Left hindlimb (tissue), 1 donor: Measurements from ENCODE around the gene SGSH.

Source experiments
- DNase-seq: peaks from one replicate; pipeline ENCODE4 v3.0.0-alpha.2; 2018

SGSH gene

DNA sequence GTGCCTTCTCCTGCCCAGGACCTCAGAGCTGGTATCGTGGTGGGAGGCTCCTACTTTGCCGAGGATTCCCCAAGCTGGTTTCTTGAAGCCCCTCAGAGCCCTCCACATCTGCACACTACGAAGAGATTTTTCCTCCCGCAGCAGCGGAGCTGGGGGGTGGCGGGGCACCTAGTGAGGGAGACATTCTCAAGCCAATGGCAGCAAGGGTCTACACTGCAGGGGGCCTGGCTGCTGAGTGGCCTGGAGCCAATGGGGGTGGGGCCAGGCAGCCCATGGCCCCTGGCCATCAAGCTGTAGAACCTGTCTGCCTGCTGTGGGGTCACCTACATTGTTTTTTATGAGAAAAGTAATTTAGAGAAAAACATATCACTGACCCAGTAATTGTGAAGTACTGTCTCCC is 5.1 kb upstream of the SGSH start:
- no peak for DNase-seq

DNA sequence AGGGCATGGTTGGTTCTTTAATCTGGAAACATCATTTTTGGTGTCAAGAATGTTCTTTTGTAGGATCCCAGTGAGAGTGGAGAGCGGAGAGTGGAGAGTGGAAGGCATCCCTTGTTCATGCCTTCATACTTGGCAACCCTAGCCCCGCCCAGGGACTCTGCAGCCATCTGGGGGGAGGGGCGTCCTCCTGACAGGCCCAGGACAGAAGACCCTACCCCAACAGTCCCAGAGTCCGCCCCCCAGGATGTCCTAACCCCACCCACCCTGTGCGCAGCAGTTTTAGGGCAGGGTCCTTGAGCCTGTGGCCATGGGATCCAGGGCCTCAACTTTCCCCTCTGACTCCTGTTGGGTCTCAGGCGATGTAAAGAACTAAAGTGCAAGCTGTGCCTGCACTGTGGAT is 4.5 kb upstream of the SGSH start:
- DNase-seq = peak; percentile 12

DNA sequence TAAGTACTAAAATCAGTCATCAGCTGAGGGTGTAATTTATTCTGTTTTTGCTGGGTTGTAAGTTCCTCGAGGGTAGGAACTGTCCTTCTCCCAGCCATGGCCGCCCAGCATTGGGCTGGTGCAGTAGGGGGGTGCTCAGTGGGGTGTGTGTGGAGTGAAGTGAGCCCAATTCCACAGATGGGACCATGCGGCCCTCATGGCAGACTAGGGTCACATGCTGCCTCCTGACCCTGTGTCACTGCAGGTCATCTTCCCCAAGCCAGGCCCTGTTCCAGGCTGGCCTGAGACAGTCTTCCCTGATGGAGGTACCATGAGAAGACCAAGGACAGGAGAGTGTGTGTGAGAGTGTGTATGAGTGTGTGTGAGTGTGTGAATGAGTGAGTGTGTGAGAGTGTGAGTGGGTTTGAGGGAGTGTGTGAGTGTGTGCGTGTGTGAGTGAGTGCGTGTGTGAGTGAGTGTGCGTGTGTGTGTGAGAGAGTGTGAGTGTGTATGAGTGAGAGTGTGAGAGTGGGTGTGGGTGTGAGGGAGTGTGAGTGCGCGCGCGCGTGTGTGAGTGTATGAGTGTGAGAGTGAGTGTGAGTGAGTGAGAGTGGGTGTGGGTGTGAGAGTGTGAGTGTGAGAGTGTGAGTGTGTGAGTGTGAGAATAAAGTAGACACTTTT is 3.8 kb upstream of the SGSH start:
- DNase-seq = no peak

DNA sequence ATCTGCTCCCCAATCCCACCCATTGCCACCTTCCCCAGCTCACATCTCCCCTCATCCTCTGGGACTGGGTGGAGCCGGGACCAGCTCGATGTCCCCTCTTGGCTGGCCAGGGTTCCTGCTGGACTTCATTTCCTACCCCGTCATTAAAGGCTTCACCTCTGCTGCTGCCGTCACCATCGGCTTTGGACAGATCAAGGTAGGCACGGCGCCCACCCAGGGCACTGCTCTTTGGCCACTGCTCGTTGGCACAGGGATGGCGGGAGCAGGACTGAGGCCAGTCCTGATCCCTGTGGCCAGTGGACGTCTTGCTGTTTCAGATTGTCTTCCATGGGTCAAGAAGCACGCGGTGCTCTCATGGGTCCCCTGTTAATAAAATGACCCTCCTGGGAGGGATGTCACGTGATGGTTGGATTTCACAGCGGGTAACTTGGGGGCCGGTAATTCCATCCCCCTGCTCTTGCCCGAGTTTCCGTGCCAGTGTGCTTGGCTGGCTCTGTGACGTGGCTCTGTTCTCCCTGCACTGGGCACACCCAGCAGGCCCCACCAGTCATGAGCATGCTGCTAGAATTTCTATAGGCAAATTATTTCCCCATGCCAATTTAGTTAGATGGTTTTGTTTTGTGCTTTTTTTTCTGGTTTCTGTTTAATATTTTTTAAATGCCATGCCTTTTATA is 3.1 kb upstream of the SGSH start:
- DNase-seq = no peak

- DNase-seq = peak; percentile 15
Measured at GRCh38 chr17:80222376-80223141, 2.4 kb upstream of the SGSH start.

GRCh38 chr17:80221351-80222105 is 1.4 kb upstream of the SGSH start:
- DNase-seq = no peak

DNA sequence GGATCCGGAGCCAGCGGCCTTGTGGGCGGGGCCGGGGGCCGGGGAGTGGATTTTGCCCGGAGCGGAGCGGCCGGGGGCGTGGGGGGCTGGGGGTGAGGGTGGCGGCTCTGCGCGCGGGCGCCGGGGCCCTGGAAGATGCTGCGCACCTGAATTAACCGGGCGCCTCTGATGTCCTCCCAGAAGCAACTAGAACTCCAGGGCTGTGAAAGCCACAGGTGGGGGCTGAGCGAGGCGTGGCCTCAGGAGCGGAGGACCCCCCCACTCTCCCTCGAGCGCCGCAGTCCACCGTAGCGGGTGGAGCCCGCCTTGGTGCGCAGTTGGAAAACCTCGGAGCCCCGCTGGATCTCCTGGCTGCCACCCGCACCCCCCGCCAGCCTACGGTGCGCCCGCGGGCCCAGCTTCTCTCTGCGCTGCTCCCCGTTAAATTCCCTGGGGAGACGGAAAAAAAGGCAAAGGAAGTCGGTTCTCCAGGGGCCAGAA is 643 bp upstream of the SGSH start:
- DNase-seq = peak; percentile 51

DNA sequence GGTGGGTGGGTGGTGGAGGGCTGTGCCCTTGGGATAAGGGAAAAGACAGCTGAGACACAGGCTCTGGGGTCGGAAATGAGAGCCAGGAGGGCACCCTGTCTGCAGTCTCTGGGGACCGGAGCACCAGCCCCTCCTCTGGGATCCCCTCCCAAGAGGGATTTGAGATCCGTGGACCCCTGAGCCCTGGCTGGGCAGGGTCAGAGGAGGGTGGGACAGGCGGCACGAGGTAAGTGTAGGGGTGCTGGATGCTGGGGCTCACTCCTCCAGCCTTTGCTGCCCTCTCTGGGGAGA is 425 bp downstream of the SGSH start:
- no peak for DNase-seq

GRCh38 chr17:80219013-80219762 is 945 bp downstream of the SGSH start:
- DNase-seq = peak; percentile 76

- no peak for DNase-seq
Measured at GRCh38 chr17:80218391-80218790, 1.7 kb downstream of the SGSH start.

- DNase-seq = no peak
Measured at GRCh38 chr17:80217703-80218362, 2.3 kb downstream of the SGSH start.

GRCh38 chr17:80216473-80217456 is 3.4 kb downstream of the SGSH start:
- peak; percentile 12 for DNase-seq

- no peak for DNase-seq
Measured at GRCh38 chr17:80214878-80215210, 5.3 kb downstream of the SGSH start.

DNA sequence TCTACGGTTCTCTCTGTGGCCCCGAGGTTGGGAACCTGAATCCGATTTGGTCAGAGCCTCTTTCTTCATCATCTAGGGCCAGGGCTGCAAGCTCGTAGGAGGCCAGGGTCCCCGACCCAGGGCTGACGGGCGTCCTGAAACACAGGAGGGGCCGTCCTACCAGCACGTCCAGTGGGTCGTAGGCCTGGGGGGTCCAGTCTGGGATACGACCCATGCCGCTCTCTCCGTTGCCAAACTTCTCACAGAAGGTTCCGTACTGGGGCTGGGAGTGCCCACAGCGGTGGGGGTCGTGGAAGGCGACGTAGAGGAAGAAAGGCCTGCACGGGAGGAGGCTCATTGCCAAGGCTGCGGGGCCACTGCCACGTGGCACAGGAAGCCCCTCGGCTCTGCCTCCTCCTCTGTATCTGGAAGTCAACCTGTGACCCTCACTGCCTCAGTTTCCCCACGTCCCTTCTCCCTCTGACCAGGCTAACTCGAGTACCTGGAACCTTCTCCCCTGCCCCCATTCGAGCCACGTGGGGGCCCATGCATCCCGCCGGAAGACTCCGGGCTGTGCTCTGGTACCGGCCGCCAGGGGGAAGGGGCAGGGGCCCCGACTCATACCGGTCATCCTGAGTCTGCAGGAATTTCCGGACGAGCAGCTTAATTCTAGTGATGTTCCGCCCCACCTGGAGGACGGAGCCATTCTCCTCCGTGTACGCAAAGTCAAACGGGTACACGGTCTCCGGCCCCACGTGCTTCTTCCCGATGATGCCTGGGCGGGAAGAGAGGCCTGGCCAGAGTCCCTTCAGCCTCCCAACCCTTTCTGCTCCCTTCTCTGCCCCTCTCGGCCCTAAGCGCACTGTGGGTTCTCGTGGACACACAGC is 5.9 kb downstream of the SGSH start:
- DNase-seq = peak; percentile 12

- peak; percentile 12 for DNase-seq
Measured at GRCh38 chr17:80213643-80213975, 6.5 kb downstream of the SGSH start.

GRCh38 chr17:80212962-80213642 is 7.0 kb downstream of the SGSH start:
- peak; percentile 15 for DNase-seq

- DNase-seq = peak; percentile 13
Measured at GRCh38 chr17:80212511-80212910, 7.6 kb downstream of the SGSH start.

DNA sequence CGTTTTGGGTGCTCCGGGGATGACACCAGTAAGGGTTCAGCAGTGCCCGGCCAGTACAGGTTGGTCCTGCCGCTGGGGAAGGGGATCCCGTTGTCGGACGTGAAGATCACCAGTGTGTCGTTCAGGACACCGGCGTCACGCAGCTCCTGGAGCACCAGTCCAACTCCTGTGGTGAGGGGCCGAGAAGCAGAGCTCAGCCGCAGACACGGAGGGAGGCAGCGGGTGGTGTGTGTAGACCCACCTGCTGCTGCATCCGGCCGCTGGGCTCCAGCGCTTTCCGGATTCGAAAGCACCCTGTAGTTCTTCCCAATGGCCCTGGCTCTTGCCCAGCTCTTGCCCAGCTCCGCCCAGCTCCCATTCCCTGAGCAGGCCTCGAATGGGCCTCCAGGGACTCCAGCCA is 8.0 kb downstream of the SGSH start:
- DNase-seq = peak; percentile 15

DNA sequence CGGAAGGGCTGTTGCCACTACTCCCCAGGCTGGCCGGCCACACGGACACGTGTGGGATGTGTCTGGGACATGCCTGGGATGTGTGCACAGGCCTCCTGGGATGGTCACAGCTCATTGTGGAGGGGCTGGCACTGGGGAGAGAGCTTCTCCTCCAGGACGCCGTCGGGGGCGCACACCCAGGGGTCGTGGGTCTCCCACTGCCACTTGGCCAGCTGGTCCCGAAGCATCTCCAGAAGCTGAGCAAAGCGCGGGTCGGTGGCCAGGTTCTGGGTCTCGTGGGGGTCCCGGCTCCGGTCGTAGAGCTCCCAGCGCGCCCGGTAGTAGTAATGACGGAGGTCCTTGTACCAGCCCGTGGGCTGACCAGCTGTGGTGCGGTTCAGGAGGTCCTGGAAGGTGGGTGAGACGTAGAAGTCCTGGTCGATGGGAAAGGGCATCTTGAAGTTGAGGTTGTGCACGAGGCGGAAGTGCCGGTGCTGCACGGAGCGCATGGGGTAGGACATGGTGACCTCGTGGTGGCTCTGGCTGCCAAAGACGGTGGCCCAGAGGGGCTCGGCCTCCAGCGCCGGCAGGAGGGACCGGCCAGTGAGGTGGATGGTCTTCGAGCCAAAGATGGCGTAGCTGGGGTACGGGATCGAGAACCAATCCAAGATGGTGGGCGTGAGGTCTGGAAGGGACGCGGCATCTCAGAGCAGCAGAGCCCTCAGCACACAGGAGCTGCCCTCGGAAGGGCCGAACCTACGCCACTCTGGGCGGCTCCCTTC is 9.6 kb downstream of the SGSH start:
- peak; percentile 21 for DNase-seq
